Thyroid gland (tissue), 4 donors: Measurements from ENCODE around the gene CCDC149.

ENCODE experiments used
- CTCF ChIP-seq, 6 experiments: fragments of 200-600 bp in 3 of 6; fragments of 450-650 bp in 3 of 6; sonication (generic) in 3 of 6; IDR thresholded peaks; one replicate each; pipeline ENCODE4 v1.5.1; 2016 to 2019; ENCODE audit warnings: antibody characterized with exemption in 6 of 6, mild to moderate bottlenecking in 2 of 6, inconsistent platforms in 1 of 6, moderate library complexity in 1 of 6
- POLR2A ChIP-seq, 2 donors: fragments of 450-650 bp; IDR thresholded peaks; one replicate each; pipeline ENCODE4 v1.6.1; 2017; ENCODE audit warnings: antibody characterized with exemption in 2 of 2, mild to moderate bottlenecking in 2 of 2, moderate library complexity in 1 of 2

- TF ChIP-seq CTCF (IDR thresholded peaks at IDR 0.05) (no peak), POLR2A (IDR thresholded peaks at IDR 0.05) (no peak)
Observed at GRCh38 chr4:24880186-24880585, 32.7 kb downstream of the CCDC149 start.
